ENCODE results near the gene SLC29A3.

SLC29A3 gene

DNA sequence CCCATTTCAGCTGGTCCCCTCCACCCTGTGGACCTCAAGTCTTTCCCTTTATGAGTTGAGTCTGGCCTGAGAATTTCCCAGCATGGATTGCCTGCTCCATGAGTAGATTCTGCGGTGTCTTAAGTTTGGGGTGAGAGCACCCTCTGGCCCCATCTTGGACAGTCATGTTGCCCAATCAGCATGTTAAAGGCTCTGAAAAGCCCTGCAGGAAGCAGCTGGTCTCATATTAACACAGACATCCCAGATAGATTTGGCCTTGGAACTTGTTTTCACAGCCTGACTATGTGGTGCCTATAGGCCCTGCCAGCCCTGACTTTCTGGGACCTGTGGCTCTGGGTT is 15.5 kb upstream of the SLC29A3 start:
- no peak overlapping the region for H3K4me3 ChIP-seq (ENCODE audit: low read length)
- H3K36me3 ChIP-seq (ENCODE audit: insufficient read depth, low read depth, low read length) = peaks cover 6% of the 10 kb centered on the region; the same call in 1 of the 2 replicates
- no peaks in the 10 kb centered on the region for H3K27me3 ChIP-seq (ENCODE audit: insufficient read depth, low read length)
- H3K9me3 ChIP-seq (ENCODE audit: insufficient read depth, low read depth, low read length) = no peaks in the 10 kb centered on the region
- no peak overlapping the region for H3K9ac ChIP-seq (ENCODE audit: low read depth, low read length)
- H3K27ac ChIP-seq (ENCODE audit: low read length) = no peak overlapping the region
- H3K4me1 ChIP-seq (ENCODE audit: insufficient read depth, low read length) = no peaks in the 10 kb centered on the region

- Histone ChIP-seq H3K9ac (ENCODE audit: low read depth, low read length) (no peak overlapping the region), H3K9me3 (ENCODE audit: insufficient read depth, low read depth, low read length) (no peaks in the 10 kb centered on the region), H3K4me1 (ENCODE audit: insufficient read depth, low read length) (no peaks in the 10 kb centered on the region), H3K4me3 (ENCODE audit: low read length) (no peak overlapping the region), H3K27me3 (ENCODE audit: insufficient read depth, low read length) (no peaks in the 10 kb centered on the region), H3K36me3 (ENCODE audit: insufficient read depth, low read depth, low read length) (no peaks in the 10 kb centered on the region), H3K27ac (ENCODE audit: low read length) (no peak overlapping the region)
Measured at GRCh38 chr10:71304914-71305313, 14.1 kb upstream of the SLC29A3 start.

- Histone ChIP-seq H3K36me3 (ENCODE audit: insufficient read depth, low read depth, low read length) (no peaks in the 10 kb centered on the region), H3K27ac (ENCODE audit: low read length) (no peak overlapping the region), H3K9me3 (ENCODE audit: insufficient read depth, low read depth, low read length) (no peaks in the 10 kb centered on the region), H3K4me1 (ENCODE audit: insufficient read depth, low read length) (no peaks in the 10 kb centered on the region), H3K27me3 (ENCODE audit: insufficient read depth, low read length) (no peaks in the 10 kb centered on the region), H3K9ac (ENCODE audit: low read depth, low read length) (no peak overlapping the region), H3K4me3 (ENCODE audit: low read length) (no peak overlapping the region)
Measured at GRCh38 chr10:71306979-71307378, 12.1 kb upstream of the SLC29A3 start.

GRCh38 chr10:71307469-71308085 is 11.5 kb upstream of the SLC29A3 start:
- H3K9me3 ChIP-seq (ENCODE audit: insufficient read depth, low read depth, low read length) = no peaks in the 10 kb centered on the region
- no peaks in the 10 kb centered on the region for H3K4me1 ChIP-seq (ENCODE audit: insufficient read depth, low read length)
- no peaks in the 10 kb centered on the region for H3K36me3 ChIP-seq (ENCODE audit: insufficient read depth, low read depth, low read length)
- H3K4me3 ChIP-seq (ENCODE audit: low read length) = no peak overlapping the region
- H3K27me3 ChIP-seq (ENCODE audit: insufficient read depth, low read length) = peaks cover 1% of the 10 kb centered on the region; the same call in 1 of the 2 replicates
- no peak overlapping the region for H3K9ac ChIP-seq (ENCODE audit: low read depth, low read length)
- no peak overlapping the region for H3K27ac ChIP-seq (ENCODE audit: low read length)

DNA sequence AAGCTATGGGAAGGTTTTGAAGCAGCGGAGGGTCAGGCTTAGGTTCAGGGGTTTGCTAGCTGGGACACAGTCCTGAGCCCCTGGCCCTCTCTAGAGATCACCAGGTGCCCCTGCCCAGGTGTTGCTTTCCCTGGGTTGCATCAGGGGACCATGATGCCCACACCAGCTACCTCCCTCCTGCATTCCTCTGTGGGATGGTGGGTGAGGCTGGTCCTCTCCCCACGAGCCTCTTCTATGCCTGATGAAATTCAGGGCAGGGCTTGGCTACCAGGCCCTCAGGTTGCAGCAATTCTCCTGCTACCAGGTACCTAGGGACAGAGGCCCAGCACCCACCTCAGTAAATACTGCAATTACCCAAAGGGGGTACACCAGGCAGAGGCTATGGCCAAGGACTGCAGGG is 10.8 kb upstream of the SLC29A3 start:
- Histone ChIP-seq H3K36me3 (ENCODE audit: insufficient read depth, low read depth, low read length) (no peaks in the 10 kb centered on the region), H3K27me3 (ENCODE audit: insufficient read depth, low read length) (peaks cover 8% of the 10 kb centered on the region), H3K4me1 (ENCODE audit: insufficient read depth, low read length) (no peaks in the 10 kb centered on the region), H3K4me3 (ENCODE audit: low read length) (no peak overlapping the region), H3K9ac (ENCODE audit: low read depth, low read length) (no peak overlapping the region), H3K27ac (ENCODE audit: low read length) (no peak overlapping the region), H3K9me3 (ENCODE audit: insufficient read depth, low read depth, low read length) (no peaks in the 10 kb centered on the region)

DNA sequence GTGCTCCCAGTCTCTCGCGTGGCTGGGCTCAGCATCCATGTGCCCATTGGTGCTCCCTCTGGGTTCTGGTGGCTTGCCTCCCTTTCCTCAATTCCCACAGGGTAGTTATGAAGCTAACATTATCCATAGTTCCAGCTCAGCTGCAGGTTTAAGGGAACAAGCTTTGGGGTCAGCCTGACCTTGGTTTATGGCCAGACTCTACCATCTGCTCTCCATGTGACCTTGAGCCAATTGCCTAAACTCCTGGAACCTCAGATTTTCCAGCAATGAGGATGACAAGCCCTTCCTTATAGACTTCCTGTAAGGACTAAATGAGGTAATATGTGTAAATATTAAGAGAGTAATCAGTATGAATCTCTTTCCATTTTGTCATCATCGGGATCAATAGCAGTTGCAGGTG is 10.1 kb upstream of the SLC29A3 start:
- H3K4me1 ChIP-seq (ENCODE audit: insufficient read depth, low read length) = no peaks in the 10 kb centered on the region
- no peak overlapping the region for H3K4me3 ChIP-seq (ENCODE audit: low read length)
- H3K27ac ChIP-seq (ENCODE audit: low read length) = no peak overlapping the region
- no peaks in the 10 kb centered on the region for H3K9me3 ChIP-seq (ENCODE audit: insufficient read depth, low read depth, low read length)
- H3K9ac ChIP-seq (ENCODE audit: low read depth, low read length) = no peak overlapping the region
- H3K36me3 ChIP-seq (ENCODE audit: insufficient read depth, low read depth, low read length) = no peaks in the 10 kb centered on the region
- H3K27me3 ChIP-seq (ENCODE audit: insufficient read depth, low read length) = peaks cover 15% of the 10 kb centered on the region

DNA sequence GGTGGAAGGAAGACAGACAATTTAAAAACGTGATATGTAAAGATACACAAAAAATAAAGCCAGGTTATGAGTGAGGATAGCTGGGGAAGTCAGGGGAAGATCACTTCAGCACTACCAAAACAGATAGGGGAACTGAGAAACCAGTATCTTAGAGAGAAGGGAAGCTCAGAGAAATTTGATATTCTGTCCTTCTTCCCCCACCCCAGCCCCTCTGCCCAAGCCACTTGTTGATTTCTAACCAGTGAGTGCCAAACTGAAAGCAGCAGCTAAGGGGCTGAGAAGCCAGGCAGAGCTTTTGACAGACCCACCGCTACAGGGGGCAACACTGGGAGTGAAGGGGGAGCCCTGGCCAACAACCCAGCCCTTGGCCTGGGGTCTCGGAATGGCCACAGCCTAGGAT is 9.1 kb upstream of the SLC29A3 start:
- H3K4me1 ChIP-seq (ENCODE audit: insufficient read depth, low read length) = no peaks in the 10 kb centered on the region
- no peak overlapping the region for H3K9ac ChIP-seq (ENCODE audit: low read depth, low read length)
- H3K27ac ChIP-seq (ENCODE audit: low read length) = no peak overlapping the region
- H3K36me3 ChIP-seq (ENCODE audit: insufficient read depth, low read depth, low read length) = no peaks in the 10 kb centered on the region
- peaks cover 20% of the 10 kb centered on the region for H3K27me3 ChIP-seq (ENCODE audit: insufficient read depth, low read length)
- H3K4me3 ChIP-seq (ENCODE audit: low read length) = no peak overlapping the region
- no peaks in the 10 kb centered on the region for H3K9me3 ChIP-seq (ENCODE audit: insufficient read depth, low read depth, low read length)

- Histone ChIP-seq H3K36me3 (ENCODE audit: insufficient read depth, low read depth, low read length) (no peaks in the 10 kb centered on the region), H3K4me1 (ENCODE audit: insufficient read depth, low read length) (no peaks in the 10 kb centered on the region), H3K27me3 (ENCODE audit: insufficient read depth, low read length) (peaks cover 21% of the 10 kb centered on the region), H3K4me3 (ENCODE audit: low read length) (no peak overlapping the region), H3K9me3 (ENCODE audit: insufficient read depth, low read depth, low read length) (no peaks in the 10 kb centered on the region), H3K27ac (ENCODE audit: low read length) (no peak overlapping the region), H3K9ac (ENCODE audit: low read depth, low read length) (no peak overlapping the region)
Measured at GRCh38 chr10:71312220-71312619, 6.8 kb upstream of the SLC29A3 start.

DNA sequence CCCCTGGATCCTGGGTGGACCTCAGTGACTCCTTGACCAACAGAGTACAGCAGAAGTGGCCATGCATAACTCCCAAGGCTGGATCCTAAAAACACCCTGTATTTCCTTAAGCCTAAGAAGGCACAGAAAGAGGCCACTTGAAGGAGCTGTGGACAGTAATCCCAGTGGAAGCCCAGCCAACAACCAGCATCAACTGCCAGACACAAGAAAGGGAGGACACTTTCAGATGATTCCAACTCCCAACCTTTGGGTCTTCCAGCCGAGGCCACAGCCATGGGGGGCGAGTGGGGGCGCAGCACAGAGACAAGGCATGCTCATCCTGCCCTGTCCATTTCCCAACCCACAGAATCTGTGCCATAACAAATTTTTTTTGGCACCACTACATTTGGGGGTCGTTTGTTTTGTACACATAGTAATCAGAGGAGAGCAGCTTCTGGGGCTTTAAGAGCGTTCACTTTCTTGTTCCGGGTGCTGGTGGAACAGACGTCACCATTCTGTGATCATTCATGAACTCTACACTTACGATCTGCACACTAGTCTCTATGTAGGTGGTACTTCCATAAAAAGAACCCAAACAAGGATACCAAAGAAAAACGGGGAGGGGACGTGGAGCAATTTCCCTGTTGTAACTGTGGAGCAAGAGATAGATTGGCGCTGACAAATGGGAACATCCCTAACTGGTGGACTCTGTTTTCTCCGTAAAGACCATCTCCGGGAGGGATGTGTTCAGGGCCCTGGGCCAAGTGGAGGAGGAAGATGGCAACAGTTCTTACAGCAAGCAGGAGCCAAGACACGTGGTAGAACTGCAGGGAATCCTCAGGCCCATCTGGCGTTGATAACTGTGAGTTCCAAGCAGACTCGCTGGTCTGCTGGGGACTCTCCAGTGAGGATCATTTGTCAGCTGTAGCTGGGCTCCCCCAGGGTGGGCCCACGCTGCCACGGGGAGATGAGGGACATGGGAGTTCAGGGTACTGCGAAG is 6.0 kb upstream of the SLC29A3 start:
- Histone ChIP-seq H3K36me3 (ENCODE audit: insufficient read depth, low read depth, low read length) (no peaks in the 10 kb centered on the region), H3K27me3 (ENCODE audit: insufficient read depth, low read length) (peaks cover 21% of the 10 kb centered on the region), H3K27ac (ENCODE audit: low read length) (no peak overlapping the region), H3K4me3 (ENCODE audit: low read length) (no peak overlapping the region), H3K4me1 (ENCODE audit: insufficient read depth, low read length) (no peaks in the 10 kb centered on the region), H3K9ac (ENCODE audit: low read depth, low read length) (no peak overlapping the region), H3K9me3 (ENCODE audit: insufficient read depth, low read depth, low read length) (no peaks in the 10 kb centered on the region)

GRCh38 chr10:71314028-71314693 is 4.9 kb upstream of the SLC29A3 start:
- Histone ChIP-seq H3K9ac (ENCODE audit: low read depth, low read length) (peak overlapping the region; percentile 70; the same call in 1 of the 2 replicates), H3K9me3 (ENCODE audit: insufficient read depth, low read depth, low read length) (no peaks in the 10 kb centered on the region), H3K27ac (ENCODE audit: low read length) (no peak overlapping the region), H3K4me1 (ENCODE audit: insufficient read depth, low read length) (no peaks in the 10 kb centered on the region), H3K27me3 (ENCODE audit: insufficient read depth, low read length) (peaks cover 21% of the 10 kb centered on the region), H3K36me3 (ENCODE audit: insufficient read depth, low read depth, low read length) (no peaks in the 10 kb centered on the region), H3K4me3 (ENCODE audit: low read length) (peak overlapping the region; percentile 65)

GRCh38 chr10:71314694-71315225 is 4.3 kb upstream of the SLC29A3 start:
- H3K4me1 ChIP-seq (ENCODE audit: insufficient read depth, low read length) = peaks cover under 1% of the 10 kb centered on the region; the same call in 1 of the 2 replicates
- H3K27ac ChIP-seq (ENCODE audit: low read length) = no peak overlapping the region
- peak overlapping the region; percentile 70; the same call in 1 of the 2 replicates for H3K9ac ChIP-seq (ENCODE audit: low read depth, low read length)
- H3K27me3 ChIP-seq (ENCODE audit: insufficient read depth, low read length) = peaks cover 21% of the 10 kb centered on the region
- peak overlapping the region; percentile 65 for H3K4me3 ChIP-seq (ENCODE audit: low read length)
- no peaks in the 10 kb centered on the region for H3K36me3 ChIP-seq (ENCODE audit: insufficient read depth, low read depth, low read length)
- no peaks in the 10 kb centered on the region for H3K9me3 ChIP-seq (ENCODE audit: insufficient read depth, low read depth, low read length)

Data from iPS-20b (cell line).